CD14-positive monocyte (primary cell): ENCODE results near the gene DNAJC5. TPM values are rescaled to one million over a fixed set of nuclear protein-coding genes. Genes with fewer than 3 reads are reported as not detected.

Source experiments
- DNase-seq, 3 donors: peaks; one replicate each; pipeline ENCODE4 v3.0.0-alpha.2; 2011 to 2022
- H2AFZ ChIP-seq: 2 replicates; pipeline ENCODE4 v1.6.0; 2012; ENCODE audit warnings: mild to moderate bottlenecking, low read depth, low read length, inconsistent platforms; ENCODE audit not compliant: insufficient read depth, poor library complexity, severe bottlenecking
- H3K27ac ChIP-seq, 2 donors: 1 replicate in 1 of 2; 2 replicates in 1 of 2; pipeline ENCODE4 v1.5.1; 2012 to 2013; ENCODE audit warnings: low read length in 2 of 2, control low read depth in 1 of 2, inconsistent platforms in 1 of 2, low read depth in 1 of 2, mild to moderate bottlenecking in 1 of 2
- H3K27me3 ChIP-seq, 2 donors: one replicate each; pipeline versions ENCODE4 v1.6.0 to v1.6.1; 2011 to 2013; ENCODE audit warnings: low read length in 2 of 2; ENCODE audit not compliant: control insufficient read depth in 2 of 2, insufficient read depth in 2 of 2
- H3K36me3 ChIP-seq, 2 donors: replicated peaks in 1 of 2; 1 replicate in 1 of 2; 2 replicates in 1 of 2; pipeline versions ENCODE4 v1.5.1 to v1.6.1; 2012 to 2013; ENCODE audit warnings: low read length in 2 of 2, control low read depth in 1 of 2, inconsistent platforms in 1 of 2, mild to moderate bottlenecking in 1 of 2; ENCODE audit not compliant: insufficient read depth in 2 of 2, control insufficient read depth in 1 of 2
- H3K4me1 ChIP-seq, 2 donors: 1 replicate in 1 of 2; 2 replicates in 1 of 2; pipeline versions ENCODE4 v1.5.1 to v1.6.1; 2012 to 2013; ENCODE audit warnings: low read length in 2 of 2, control low read depth in 1 of 2, inconsistent platforms in 1 of 2, mild to moderate bottlenecking in 1 of 2, moderate library complexity in 1 of 2; ENCODE audit not compliant: insufficient read depth in 2 of 2, control insufficient read depth in 1 of 2
- H3K4me2 ChIP-seq: replicated peaks from 2 replicates; pipeline ENCODE3; 2012; ENCODE audit warnings: low read length, moderate library complexity, mild to moderate bottlenecking; ENCODE audit not compliant: poor library complexity, severe bottlenecking; ENCODE audit errors: extremely low read depth
- H3K4me3 ChIP-seq, 3 experiments: fragments of 200-600 bp in 1 of 3; sonication (generic) in 1 of 3; replicated peaks in 1 of 3; 1 replicate in 2 of 3; 2 replicates in 1 of 3; pipeline ENCODE4 v1.5.1; 2011 to 2013; ENCODE audit warnings: low read length in 3 of 3, mild to moderate bottlenecking in 3 of 3, control low read depth in 2 of 3, low read depth in 2 of 3, inconsistent platforms in 1 of 3, moderate library complexity in 1 of 3
- H3K79me2 ChIP-seq: 2 replicates; pipeline ENCODE4 v1.6.0; 2012; ENCODE audit warnings: mild to moderate bottlenecking, control low read depth, inconsistent platforms, low read length, moderate library complexity; ENCODE audit not compliant: insufficient read depth
- H3K9ac ChIP-seq: 2 replicates; pipeline ENCODE4 v1.6.0; 2017; ENCODE audit warnings: low read length, mild to moderate bottlenecking; ENCODE audit not compliant: insufficient read depth, poor library complexity, severe bottlenecking
- H3K9me3 ChIP-seq, 2 donors: replicated peaks in 1 of 2; 1 replicate in 1 of 2; 2 replicates in 1 of 2; pipeline versions ENCODE4 v1.5.1 to v1.6.1; 2012 to 2013; ENCODE audit warnings: low read length in 2 of 2, control low read depth in 1 of 2; ENCODE audit not compliant: control insufficient read depth in 1 of 2, insufficient read depth in 1 of 2
- H4K20me1 ChIP-seq: 2 replicates; pipeline ENCODE4 v1.6.0; 2012; ENCODE audit warnings: mild to moderate bottlenecking, low read length, control low read depth, moderate library complexity; ENCODE audit not compliant: insufficient read depth
- H3K27ac Mint-ChIP-seq, 7 donors: one replicate each; pipeline ENCODE4 v1.8.0; 2020; ENCODE audit warnings: mild to moderate bottlenecking in 7 of 7, mixed read lengths in 7 of 7, moderate library complexity in 6 of 7, inconsistent platforms in 2 of 7
- H3K27me3 Mint-ChIP-seq, 3 donors: one replicate each; pipeline ENCODE4 v1.8.0; 2021 to 2022; ENCODE audit warnings: low read depth in 3 of 3, mild to moderate bottlenecking in 3 of 3, mixed read lengths in 3 of 3, moderate library complexity in 3 of 3, inconsistent platforms in 1 of 3
- H3K36me3 Mint-ChIP-seq, 2 donors: one replicate each; pipeline ENCODE4 v1.8.0; 2020; ENCODE audit warnings: mixed read lengths in 2 of 2, inconsistent platforms in 1 of 2, mild to moderate bottlenecking in 1 of 2
- H3K4me1 Mint-ChIP-seq: one replicate; pipeline ENCODE4 v1.8.0; 2020; ENCODE audit warnings: mild to moderate bottlenecking, mixed read lengths
- H3K4me3 Mint-ChIP-seq, 2 donors: one replicate each; pipeline ENCODE4 v1.8.0; 2020; ENCODE audit warnings: mild to moderate bottlenecking in 2 of 2, mixed read lengths in 2 of 2, moderate library complexity in 1 of 2
- H3K9me3 Mint-ChIP-seq, 7 donors: one replicate each; pipeline ENCODE4 v1.8.0; 2020 to 2022; ENCODE audit warnings: mixed read lengths in 7 of 7, mild to moderate bottlenecking in 6 of 7, moderate library complexity in 6 of 7, inconsistent platforms in 2 of 7
- CTCF ChIP-seq: fragments of 200-600 bp; IDR thresholded peaks from one replicate; pipeline ENCODE4 v1.8.0; 2022; ENCODE audit warnings: antibody characterized with exemption, mild to moderate bottlenecking
- WGBS: methylation state at CpG from one replicate; pipeline ENCODE4 v1.1.5; 2013; ENCODE audit warnings: missing lambda C conversion rate; ENCODE audit not compliant: insufficient coverage; 5-methylcytosine and 5-hydroxymethylcytosine counted together
- intact Hi-C, 2 donors: fragments of 100-400 bp; cut with micrococcal nuclease; formaldehyde crosslinking; loops; one replicate each; pipeline versions ENCODE4 v1.15.0 to v1.15.1; 2023
- polyA plus RNA-seq, 3 donors: library from polyadenylated mRNA; depleted of rRNA in 1 of 3; unstranded in 2 of 3; stranded (reverse) in 1 of 3; fragments of 300-500 nt in 2 of 3; fragments of >200 nt in 1 of 3; fragmentation: Illumina TruSeq in 2 of 3; gene quantifications; 1 replicate in 2 of 3; 2 replicates in 1 of 3; pipeline ENCODE4 v1.2.3, GENCODE V29; 2012 to 2021

DNAJC5 gene
- polyA plus RNA-seq, 3 donors, result 5.9 to 44.4 (median 7.4) TPM

GRCh38 chr20:63924241-63924640 lies 29.3 kb downstream of the DNAJC5 start:
- H3K4me3 Mint-ChIP-seq, result no peak overlapping the region
- Histone ChIP-seq H3K4me1 (no peaks in the 10 kb centered on the region), H3K9me3 (no peaks in the 10 kb centered on the region), H3K79me2 (peaks cover 95% of the 10 kb centered on the region), H2AFZ (no peak overlapping the region), H3K9ac (no peak overlapping the region), H3K4me2 (no peak overlapping the region), H3K27ac (peak overlapping the region in 1 of 2 donors; percentile 37), H3K36me3 (peaks cover 46 to 90% of the 10 kb centered on the region in 2 donors), H4K20me1 (peaks cover 96% of the 10 kb centered on the region), H3K4me3 (no peak overlapping the region), H3K27me3 (no peaks in the 10 kb centered on the region)
- no peaks in the 10 kb centered on the region for H3K4me1 Mint-ChIP-seq
- intact Hi-C loops, result no loop called here
- H3K9me3 Mint-ChIP-seq, result no peaks in the 10 kb centered on the region
- peak overlapping the region in 3 of 7 donors; percentile 38 to 55 (median 51) for H3K27ac Mint-ChIP-seq
- peaks cover 44 to 84% of the 10 kb centered on the region in 2 donors for H3K36me3 Mint-ChIP-seq
- TF ChIP-seq CTCF, result no peak
- WGBS, result 59% methylated on average over 3 of the region's 9 CpGs
- H3K27me3 Mint-ChIP-seq, result no peaks in the 10 kb centered on the region
- no peak for DNase-seq

- H3K9me3 Mint-ChIP-seq, result no peaks in the 10 kb centered on the region
- Histone ChIP-seq H3K4me3 (no peak overlapping the region), H3K9me3 (no peaks in the 10 kb centered on the region), H3K27me3 (no peaks in the 10 kb centered on the region), H4K20me1 (peaks cover 100% of the 10 kb centered on the region), H3K27ac (peak overlapping the region in 1 of 2 donors; percentile 31), H3K36me3 (peaks cover 55 to 98% of the 10 kb centered on the region in 2 donors), H3K4me1 (no peaks in the 10 kb centered on the region), H3K9ac (no peak overlapping the region), H2AFZ (no peak overlapping the region), H3K79me2 (peaks cover 98% of the 10 kb centered on the region), H3K4me2 (no peak overlapping the region)
- no peaks in the 10 kb centered on the region for H3K4me1 Mint-ChIP-seq
- WGBS, result 94% methylated on average over 8 of the region's 8 CpGs
- peak overlapping the region in 3 of 7 donors; percentile 8 to 42 (median 27) for H3K27ac Mint-ChIP-seq
- intact Hi-C loops, result no loop called here
- H3K36me3 Mint-ChIP-seq, result peaks cover 60 to 91% of the 10 kb centered on the region in 2 donors
- no peak for DNase-seq
- no peak for TF ChIP-seq CTCF
- H3K4me3 Mint-ChIP-seq, result no peak overlapping the region
- H3K27me3 Mint-ChIP-seq, result peaks cover 0 to 3% (median 0%) of the 10 kb centered on the region in 3 donors
Measured at GRCh38 chr20:63926298-63926697, 31.4 kb downstream of the DNAJC5 start.
